Femur (tissue), 1 donor: Measurements from ENCODE around the gene SEMA3B.
A peak's percentile ranks its signal among the peaks of the same experiment; 100 is the strongest.
"Not testable (repeated sequence)": the region's sequence is repeated elsewhere in the genome, so short reads cannot be mapped to it uniquely, and the experiment has no call there.

ENCODE experiments used
- DNase-seq: peaks from one replicate; pipeline ENCODE4 v3.0.0-alpha.2; 2017

SEMA3B gene

GRCh38 chr3:50238549-50239026 is 30.4 kb upstream of the SEMA3B start:
- peak; percentile 75 for DNase-seq

GRCh38 chr3:50239649-50240048 is 29.3 kb upstream of the SEMA3B start:
- DNase-seq = no peak

- DNase-seq = no peak
These were observed 27.8 kb upstream of the SEMA3B start for GRCh38 chr3:50241163-50241562.

- DNase-seq = no peak
These were observed 27.1 kb upstream of the SEMA3B start for GRCh38 chr3:50241713-50242380.

- DNase-seq = no peak
These were observed 26.6 kb upstream of the SEMA3B start for GRCh38 chr3:50242381-50242770.

GRCh38 chr3:50242851-50243542 is 25.9 kb upstream of the SEMA3B start:
- peak; percentile 84 for DNase-seq

- no peak for DNase-seq
These were observed 25.4 kb upstream of the SEMA3B start for GRCh38 chr3:50243543-50243895.

- not testable (repeated sequence) for DNase-seq
These were observed 24.1 kb upstream of the SEMA3B start for GRCh38 chr3:50244813-50245212.

GRCh38 chr3:50245251-50245745 is 23.6 kb upstream of the SEMA3B start:
- no peak for DNase-seq

- DNase-seq = peak; percentile 94
These were observed 23.0 kb upstream of the SEMA3B start for GRCh38 chr3:50245831-50246516.

- DNase-seq = peak; percentile 86
These were observed 22.4 kb upstream of the SEMA3B start for GRCh38 chr3:50246517-50246954.

- DNase-seq = no peak
These were observed 20.6 kb upstream of the SEMA3B start for GRCh38 chr3:50248387-50248786.

- DNase-seq = no peak
These were observed 19.5 kb upstream of the SEMA3B start for GRCh38 chr3:50249457-50249856.

GRCh38 chr3:50250514-50250913 is 18.4 kb upstream of the SEMA3B start:
- no peak for DNase-seq

- no peak for DNase-seq
These were observed 17.7 kb upstream of the SEMA3B start for GRCh38 chr3:50251220-50251619.

GRCh38 chr3:50254577-50255250 is 14.2 kb upstream of the SEMA3B start:
- peak; percentile 60 for DNase-seq

GRCh38 chr3:50255251-50255615 is 13.7 kb upstream of the SEMA3B start:
- DNase-seq = no peak

GRCh38 chr3:50256978-50257890 is 11.7 kb upstream of the SEMA3B start:
- DNase-seq = no peak

GRCh38 chr3:50258029-50258680 is 10.8 kb upstream of the SEMA3B start:
- no peak for DNase-seq

- no peak for DNase-seq
These were observed 10.0 kb upstream of the SEMA3B start for GRCh38 chr3:50258979-50259378.

- no peak for DNase-seq
These were observed 9.4 kb upstream of the SEMA3B start for GRCh38 chr3:50259432-50260026.
